H9 (cell line): ENCODE measurements around the gene PEX7. TPM values are rescaled to one million over a fixed set of nuclear protein-coding genes. Genes with fewer than 3 reads are reported as not detected.

ENCODE experiments used
- DNase-seq: peaks from one replicate; pipeline ENCODE4 v3.0.0-alpha.2; 2017
- H2AFZ ChIP-seq: one replicate; pipeline ENCODE4 v1.6.1; 2013; ENCODE audit warnings: mild to moderate bottlenecking, low read length, control low read depth, moderate library complexity
- H2AK5ac ChIP-seq: 2 replicates; pipeline ENCODE4 v1.6.1; 2013; ENCODE audit warnings: low read length, control low read depth, mixed read lengths; ENCODE audit not compliant: insufficient read length
- H2BK120ac ChIP-seq: one replicate; pipeline ENCODE4 v1.6.1; 2013; ENCODE audit warnings: low read depth, mild to moderate bottlenecking, low read length, control low read depth, inconsistent platforms; ENCODE audit not compliant: poor library complexity, severe bottlenecking
- H2BK12ac ChIP-seq: 2 replicates; pipeline ENCODE4 v1.6.1; 2013; ENCODE audit warnings: low read length, control low read depth, mixed read lengths, low read depth; ENCODE audit not compliant: insufficient read length
- H2BK15ac ChIP-seq: 2 replicates; pipeline ENCODE4 v1.6.1; 2013; ENCODE audit warnings: low read depth, low read length, control low read depth
- H2BK20ac ChIP-seq: one replicate; pipeline ENCODE4 v1.6.1; 2013; ENCODE audit warnings: low read depth, mild to moderate bottlenecking, low read length, control low read depth, inconsistent platforms; ENCODE audit not compliant: poor library complexity, severe bottlenecking
- H2BK5ac ChIP-seq: 2 replicates; pipeline ENCODE4 v1.6.1; 2013; ENCODE audit warnings: low read length, control low read depth, mixed read lengths; ENCODE audit not compliant: insufficient read length
- H3K14ac ChIP-seq: 2 replicates; pipeline ENCODE4 v1.6.1; 2013; ENCODE audit warnings: low read length, control low read depth; ENCODE audit not compliant: insufficient read depth
- H3K18ac ChIP-seq: 2 replicates; pipeline ENCODE4 v1.6.1; 2013; ENCODE audit warnings: low read depth, mild to moderate bottlenecking, mixed read lengths, low read length, control low read depth; ENCODE audit not compliant: insufficient read length
- H3K23ac ChIP-seq: 2 replicates; pipeline ENCODE4 v1.6.1; 2013; ENCODE audit warnings: low read length, control low read depth, mixed read lengths, low read depth; ENCODE audit not compliant: insufficient read length
- H3K23me2 ChIP-seq: 2 replicates; pipeline ENCODE4 v1.6.1; 2013; ENCODE audit warnings: low read depth, mild to moderate bottlenecking, mixed read lengths, low read length, control low read depth; ENCODE audit not compliant: insufficient read length, poor library complexity, severe bottlenecking
- H3K27ac ChIP-seq: 2 replicates; pipeline ENCODE4 v1.5.1; 2013; ENCODE audit warnings: low read length, control low read depth, mixed read lengths, low read depth; ENCODE audit not compliant: insufficient read length
- H3K27me3 ChIP-seq: 2 replicates; pipeline ENCODE4 v1.6.1; 2013; ENCODE audit warnings: low read length, control low read depth, inconsistent platforms; ENCODE audit not compliant: insufficient read depth
- H3K4ac ChIP-seq: 2 replicates; pipeline ENCODE4 v1.6.1; 2013; ENCODE audit warnings: low read depth, mild to moderate bottlenecking, control low read depth, inconsistent platforms, low read length, moderate library complexity
- H3K4me1 ChIP-seq: 2 replicates; pipeline ENCODE4 v1.6.1; 2013; ENCODE audit warnings: low read length, control low read depth, inconsistent platforms; ENCODE audit not compliant: insufficient read depth
- H3K4me2 ChIP-seq: 2 replicates; pipeline ENCODE4 v1.6.1; 2013; ENCODE audit warnings: low read length, control low read depth, mixed read lengths; ENCODE audit not compliant: insufficient read length, insufficient read depth
- H3K56ac ChIP-seq: 2 replicates; pipeline ENCODE4 v1.6.1; 2013; ENCODE audit warnings: low read depth, mild to moderate bottlenecking, mixed read lengths, low read length, control low read depth; ENCODE audit not compliant: insufficient read length
- H3K79me1 ChIP-seq: 2 replicates; pipeline ENCODE4 v1.6.1; 2013; ENCODE audit warnings: low read depth, mild to moderate bottlenecking, moderate library complexity, low read length, control low read depth, inconsistent platforms; ENCODE audit not compliant: insufficient read depth, poor library complexity, severe bottlenecking
- H3K79me2 ChIP-seq: 2 replicates; pipeline ENCODE4 v1.6.1; 2013; ENCODE audit warnings: low read length, control low read depth, inconsistent platforms; ENCODE audit not compliant: insufficient read depth
- H3K9ac ChIP-seq: 2 replicates; pipeline ENCODE4 v1.6.1; 2013; ENCODE audit warnings: low read length, control low read depth, mixed read lengths; ENCODE audit not compliant: insufficient read length; ENCODE audit errors: extremely low read depth
- H3K9me3 ChIP-seq: one replicate; pipeline ENCODE4 v1.6.1; 2013; ENCODE audit warnings: low read depth, low read length, inconsistent platforms; ENCODE audit not compliant: control insufficient read depth
- H3T11ph ChIP-seq: one replicate; pipeline ENCODE4 v1.6.1; 2013; ENCODE audit warnings: mild to moderate bottlenecking, low read length, control low read depth, inconsistent platforms
- H4K20me1 ChIP-seq: one replicate; pipeline ENCODE4 v1.6.1; 2013; ENCODE audit not compliant: control insufficient read depth, insufficient read length, insufficient read depth
- H4K5ac ChIP-seq: 2 replicates; pipeline ENCODE4 v1.6.1; 2013; ENCODE audit warnings: low read depth, mild to moderate bottlenecking, mixed read lengths, low read length, control low read depth; ENCODE audit not compliant: insufficient read length
- H4K8ac ChIP-seq: replicated peaks from 2 replicates; pipeline ENCODE4 v1.6.1; 2013; ENCODE audit warnings: low read length, control low read depth, mixed read lengths, low read depth; ENCODE audit not compliant: insufficient read length
- H4K91ac ChIP-seq: 2 replicates; pipeline ENCODE4 v1.6.1; 2013; ENCODE audit warnings: low read depth, mild to moderate bottlenecking, moderate library complexity, mixed read lengths, low read length, control low read depth; ENCODE audit not compliant: insufficient read length
- H3K27ac Mint-ChIP-seq, 3 experiments: 2 replicates in 2 of 3; 3 replicates in 1 of 3; pipeline ENCODE4 v1.8.0; 2020 to 2021; ENCODE audit warnings: mixed read lengths in 3 of 3, mild to moderate bottlenecking in 1 of 3, moderate library complexity in 1 of 3
- H3K27me3 Mint-ChIP-seq: 2 replicates; pipeline ENCODE4 v1.8.0; 2021; ENCODE audit warnings: low read depth, mild to moderate bottlenecking, moderate library complexity, mixed read lengths
- H3K36me3 Mint-ChIP-seq, 3 experiments: 2 replicates in 2 of 3; 3 replicates in 1 of 3; pipeline ENCODE4 v1.8.0; 2020 to 2021; ENCODE audit warnings: low read depth in 3 of 3, mixed read lengths in 3 of 3; ENCODE audit not compliant: insufficient read depth in 1 of 3
- H3K4me1 Mint-ChIP-seq, 2 experiments: 2 replicates each; pipeline ENCODE4 v1.8.0; 2020; ENCODE audit warnings: mixed read lengths in 2 of 2
- H3K4me3 Mint-ChIP-seq, 2 experiments: 2 replicates in 1 of 2; 3 replicates in 1 of 2; pipeline ENCODE4 v1.8.0; 2020 to 2021; ENCODE audit warnings: mild to moderate bottlenecking in 2 of 2, mixed read lengths in 2 of 2, moderate library complexity in 1 of 2
- H3K9me3 Mint-ChIP-seq, 2 experiments: 2 replicates in 1 of 2; 3 replicates in 1 of 2; pipeline ENCODE4 v1.8.0; 2020; ENCODE audit warnings: mild to moderate bottlenecking in 2 of 2, mixed read lengths in 2 of 2, moderate library complexity in 1 of 2
- WGBS: extraction: QIAGEN DNeasy Blood & Tissue Kit; methylation state at CpG from one replicate; pipeline ENCODE4 v1.1.7; 2013; ENCODE audit warnings: missing lambda C conversion rate, low lambda C conversion rate, mixed read lengths; ENCODE audit not compliant: insufficient read length; ENCODE audit errors: extremely low coverage; 5-methylcytosine and 5-hydroxymethylcytosine counted together
- total RNA-seq: library from RNA; stranded (reverse); gene quantifications from 2 replicates; pipeline ENCODE4 v1.2.1, GENCODE V29; 2021
- TF ChIP-seq, protein P1 (sequence below): fragments of 200-600 bp; sonication (generic); conservative IDR thresholded peaks from 3 replicates; pipeline ENCODE4 v1.8.0; 2021; ENCODE audit warnings: antibody characterized with exemption, mild to moderate bottlenecking

PEX7 gene
- total RNA-seq, 1 experiment from 2014 or later = 8.4 TPM

- Histone ChIP-seq H4K5ac (no peak overlapping the region), H2BK12ac (no peak overlapping the region), H3T11ph (no peak overlapping the region), H3K18ac (no peak overlapping the region), H3K14ac (no peak overlapping the region), H3K27ac (no peak overlapping the region), H2AK5ac (no peak overlapping the region), H3K4ac (no peak overlapping the region), H3K4me1 (no peaks in the 10 kb centered on the region), H3K23me2 (no peaks in the 10 kb centered on the region), H3K79me2 (no peaks in the 10 kb centered on the region), H4K91ac (no peak overlapping the region), H2BK20ac (no peak overlapping the region), H3K56ac (no peak overlapping the region), H2BK120ac (no peak overlapping the region), H2BK5ac (no peak overlapping the region), H3K23ac (no peak overlapping the region), H3K27me3 (no peaks in the 10 kb centered on the region), H2AFZ (no peak overlapping the region), H4K8ac (no peak overlapping the region), H3K79me1 (no peaks in the 10 kb centered on the region), H3K9me3 (no peaks in the 10 kb centered on the region), H2BK15ac (no peak overlapping the region), H3K9ac (no peak overlapping the region), H3K4me2 (no peak overlapping the region), H4K20me1 (no peaks in the 10 kb centered on the region)
- WGBS = no CpG with 5 or more reads among the region's 4 CpGs
- peak overlapping the region in 1 of 3 experiments; percentile 49; a peak in 2 of 7 replicates for H3K27ac Mint-ChIP-seq
- H3K36me3 Mint-ChIP-seq = no peaks in the 10 kb centered on the region
- no peak overlapping the region for H3K4me3 Mint-ChIP-seq
- H3K9me3 Mint-ChIP-seq = no peaks in the 10 kb centered on the region
- TF ChIP-seq, protein P1, sequence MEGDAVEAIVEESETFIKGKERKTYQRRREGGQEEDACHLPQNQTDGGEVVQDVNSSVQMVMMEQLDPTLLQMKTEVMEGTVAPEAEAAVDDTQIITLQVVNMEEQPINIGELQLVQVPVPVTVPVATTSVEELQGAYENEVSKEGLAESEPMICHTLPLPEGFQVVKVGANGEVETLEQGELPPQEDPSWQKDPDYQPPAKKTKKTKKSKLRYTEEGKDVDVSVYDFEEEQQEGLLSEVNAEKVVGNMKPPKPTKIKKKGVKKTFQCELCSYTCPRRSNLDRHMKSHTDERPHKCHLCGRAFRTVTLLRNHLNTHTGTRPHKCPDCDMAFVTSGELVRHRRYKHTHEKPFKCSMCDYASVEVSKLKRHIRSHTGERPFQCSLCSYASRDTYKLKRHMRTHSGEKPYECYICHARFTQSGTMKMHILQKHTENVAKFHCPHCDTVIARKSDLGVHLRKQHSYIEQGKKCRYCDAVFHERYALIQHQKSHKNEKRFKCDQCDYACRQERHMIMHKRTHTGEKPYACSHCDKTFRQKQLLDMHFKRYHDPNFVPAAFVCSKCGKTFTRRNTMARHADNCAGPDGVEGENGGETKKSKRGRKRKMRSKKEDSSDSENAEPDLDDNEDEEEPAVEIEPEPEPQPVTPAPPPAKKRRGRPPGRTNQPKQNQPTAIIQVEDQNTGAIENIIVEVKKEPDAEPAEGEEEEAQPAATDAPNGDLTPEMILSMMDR = no peak
- no peaks in the 10 kb centered on the region for H3K27me3 Mint-ChIP-seq
- DNase-seq = no peak
- H3K4me1 Mint-ChIP-seq = no peaks in the 10 kb centered on the region
Measured at GRCh38 chr6:136890194-136890839, 67.9 kb downstream of the PEX7 start.
